Uterus (tissue), 2 donors: ENCODE measurements around the gene PIK3R3.

Experiments
- POLR2A ChIP-seq, 2 donors: fragments of 450-650 bp; IDR thresholded peaks; one replicate each; pipeline ENCODE4 v1.6.1; 2016; ENCODE audit warnings: antibody characterized with exemption in 2 of 2, mild to moderate bottlenecking in 1 of 2, moderate library complexity in 1 of 2
- TF ChIP-seq, protein P1 (sequence below), 4 experiments: fragments of 200-600 bp in 2 of 4; fragments of 450-650 bp in 2 of 4; sonication (generic) in 2 of 4; IDR thresholded peaks; one replicate each; pipeline ENCODE4 v1.5.1; 2016 to 2019; ENCODE audit warnings: antibody characterized with exemption in 4 of 4, mild to moderate bottlenecking in 2 of 4, moderate library complexity in 1 of 4

DNA sequence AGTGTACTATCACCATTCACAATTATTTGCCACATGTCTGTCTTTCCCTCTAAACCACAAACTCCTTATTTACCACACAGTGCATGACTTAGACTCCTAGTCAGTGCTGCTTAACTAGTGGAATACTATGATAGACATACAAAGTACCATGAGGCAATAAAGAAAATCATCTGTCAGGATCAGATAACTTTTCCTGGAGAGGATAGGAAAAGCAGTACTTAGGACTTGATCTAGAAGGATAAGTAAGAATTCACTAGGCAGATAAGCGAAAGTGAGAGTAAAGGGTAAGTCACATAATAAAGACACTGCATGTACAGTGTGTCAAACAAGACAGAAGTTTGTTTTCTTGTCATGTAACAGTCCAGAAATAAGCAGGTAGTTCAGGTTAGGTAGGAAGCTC lies 21.3 kb upstream of the PIK3R3 start:
- TF ChIP-seq, protein P1, sequence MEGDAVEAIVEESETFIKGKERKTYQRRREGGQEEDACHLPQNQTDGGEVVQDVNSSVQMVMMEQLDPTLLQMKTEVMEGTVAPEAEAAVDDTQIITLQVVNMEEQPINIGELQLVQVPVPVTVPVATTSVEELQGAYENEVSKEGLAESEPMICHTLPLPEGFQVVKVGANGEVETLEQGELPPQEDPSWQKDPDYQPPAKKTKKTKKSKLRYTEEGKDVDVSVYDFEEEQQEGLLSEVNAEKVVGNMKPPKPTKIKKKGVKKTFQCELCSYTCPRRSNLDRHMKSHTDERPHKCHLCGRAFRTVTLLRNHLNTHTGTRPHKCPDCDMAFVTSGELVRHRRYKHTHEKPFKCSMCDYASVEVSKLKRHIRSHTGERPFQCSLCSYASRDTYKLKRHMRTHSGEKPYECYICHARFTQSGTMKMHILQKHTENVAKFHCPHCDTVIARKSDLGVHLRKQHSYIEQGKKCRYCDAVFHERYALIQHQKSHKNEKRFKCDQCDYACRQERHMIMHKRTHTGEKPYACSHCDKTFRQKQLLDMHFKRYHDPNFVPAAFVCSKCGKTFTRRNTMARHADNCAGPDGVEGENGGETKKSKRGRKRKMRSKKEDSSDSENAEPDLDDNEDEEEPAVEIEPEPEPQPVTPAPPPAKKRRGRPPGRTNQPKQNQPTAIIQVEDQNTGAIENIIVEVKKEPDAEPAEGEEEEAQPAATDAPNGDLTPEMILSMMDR (IDR thresholded peaks at IDR 0.05) = no peak
- TF ChIP-seq POLR2A (IDR thresholded peaks at IDR 0.05) = no peak
